Measurements from ENCODE around the gene EPHA7.

- TF ChIP-seq, protein P1, sequence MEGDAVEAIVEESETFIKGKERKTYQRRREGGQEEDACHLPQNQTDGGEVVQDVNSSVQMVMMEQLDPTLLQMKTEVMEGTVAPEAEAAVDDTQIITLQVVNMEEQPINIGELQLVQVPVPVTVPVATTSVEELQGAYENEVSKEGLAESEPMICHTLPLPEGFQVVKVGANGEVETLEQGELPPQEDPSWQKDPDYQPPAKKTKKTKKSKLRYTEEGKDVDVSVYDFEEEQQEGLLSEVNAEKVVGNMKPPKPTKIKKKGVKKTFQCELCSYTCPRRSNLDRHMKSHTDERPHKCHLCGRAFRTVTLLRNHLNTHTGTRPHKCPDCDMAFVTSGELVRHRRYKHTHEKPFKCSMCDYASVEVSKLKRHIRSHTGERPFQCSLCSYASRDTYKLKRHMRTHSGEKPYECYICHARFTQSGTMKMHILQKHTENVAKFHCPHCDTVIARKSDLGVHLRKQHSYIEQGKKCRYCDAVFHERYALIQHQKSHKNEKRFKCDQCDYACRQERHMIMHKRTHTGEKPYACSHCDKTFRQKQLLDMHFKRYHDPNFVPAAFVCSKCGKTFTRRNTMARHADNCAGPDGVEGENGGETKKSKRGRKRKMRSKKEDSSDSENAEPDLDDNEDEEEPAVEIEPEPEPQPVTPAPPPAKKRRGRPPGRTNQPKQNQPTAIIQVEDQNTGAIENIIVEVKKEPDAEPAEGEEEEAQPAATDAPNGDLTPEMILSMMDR (conservative IDR thresholded peaks at IDR 0.05 in 1 of 2, IDR thresholded peaks at IDR 0.05 in 1 of 2; ENCODE audit: extremely low read depth in 1 of 2, insufficient read depth in 1 of 2, low read depth in 1 of 2, low read length in 2 of 2): no peak
- no peak for TF ChIP-seq EZH2 (IDR thresholded peaks at IDR 0.05; ENCODE audit: borderline replicate concordance, low read length)
Observed at GRCh38 chr6:93243231-93243778, 176.1 kb downstream of the EPHA7 start.

All from mammary epithelial cell (primary cell).